HT1080 (cell line): ENCODE measurements around the gene SENP5. TPM values are rescaled to one million over a fixed set of nuclear protein-coding genes. Genes with fewer than 3 reads are reported as not detected.
"Not testable (repeated sequence)": the region's sequence is repeated elsewhere in the genome, so short reads cannot be mapped to it uniquely, and the experiment has no call there.

Experiments
- DNase-seq: peaks from one replicate; pipeline ENCODE4 v3.0.0-alpha.2; 2015; ENCODE audit warnings: low read depth
- total RNA-seq: library from RNA; depleted of rRNA; stranded (reverse); fragments of >200 nt; shearing (Covaris generic); gene quantifications from 2 replicates; pipeline ENCODE4 v1.2.3, GENCODE V29; 2014

SENP5 gene
- total RNA-seq, 1 experiment from 2014 or later, result 57.3 TPM

DNA sequence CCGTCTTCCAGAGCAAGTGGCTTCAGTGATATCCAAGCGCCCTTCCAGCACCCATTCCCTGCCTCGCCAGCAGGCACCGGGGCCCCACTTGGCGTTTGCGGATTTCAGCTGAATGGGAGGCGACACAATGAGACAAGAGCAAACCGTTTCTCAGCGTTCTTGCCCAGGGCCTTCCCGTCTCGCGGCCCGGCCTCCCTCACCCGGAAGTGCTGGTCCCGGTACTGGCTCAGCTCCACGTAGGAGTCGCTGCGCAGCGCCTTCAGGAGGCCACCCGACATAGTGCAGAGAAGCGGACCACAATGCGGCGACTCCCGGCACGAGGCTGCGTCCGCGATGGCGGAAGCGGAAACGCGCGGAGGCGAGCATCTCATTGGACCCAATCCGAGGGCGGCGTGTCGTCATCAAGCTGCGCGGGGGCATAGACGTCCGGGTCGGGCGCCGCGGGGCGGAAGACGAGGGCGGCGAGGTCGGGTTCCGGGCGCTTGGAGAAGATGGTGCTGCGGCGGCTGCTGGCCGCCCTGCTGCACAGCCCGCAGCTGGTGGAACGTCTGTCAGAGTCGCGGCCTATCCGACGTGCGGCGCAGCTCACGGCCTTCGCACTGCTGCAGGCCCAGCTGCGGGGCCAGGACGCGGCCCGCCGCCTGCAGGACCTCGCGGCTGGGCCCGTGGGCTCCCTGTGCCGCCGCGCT is 74.7 kb downstream of the SENP5 start, which contains the start of gene NCBP2:
Gene NCBP2 (minus strand): TSS at position 303 of the 689 bp plus-strand sequence. CDS start 25 bp downstream, at position 278.
- peak; percentile 99 for DNase-seq

DNA sequence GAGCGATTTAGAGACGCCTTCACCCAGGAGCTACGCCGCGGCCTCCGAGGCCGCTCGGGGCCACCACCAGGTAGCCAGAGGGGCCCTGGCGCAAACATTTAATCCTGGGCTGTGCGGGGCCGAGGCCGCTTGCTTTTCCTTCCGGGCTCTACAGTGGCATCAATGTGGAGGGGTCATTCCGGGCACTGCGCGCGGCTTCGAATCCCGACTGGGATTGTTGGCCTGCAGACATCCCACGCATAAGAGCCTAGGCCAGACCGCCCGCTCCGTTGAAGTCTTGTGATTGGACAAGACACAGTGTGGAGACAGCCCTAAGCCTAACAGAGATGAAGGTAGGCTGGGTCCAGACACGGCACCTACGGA is 75.2 kb downstream of the SENP5 start:
- no peak for DNase-seq

DNA sequence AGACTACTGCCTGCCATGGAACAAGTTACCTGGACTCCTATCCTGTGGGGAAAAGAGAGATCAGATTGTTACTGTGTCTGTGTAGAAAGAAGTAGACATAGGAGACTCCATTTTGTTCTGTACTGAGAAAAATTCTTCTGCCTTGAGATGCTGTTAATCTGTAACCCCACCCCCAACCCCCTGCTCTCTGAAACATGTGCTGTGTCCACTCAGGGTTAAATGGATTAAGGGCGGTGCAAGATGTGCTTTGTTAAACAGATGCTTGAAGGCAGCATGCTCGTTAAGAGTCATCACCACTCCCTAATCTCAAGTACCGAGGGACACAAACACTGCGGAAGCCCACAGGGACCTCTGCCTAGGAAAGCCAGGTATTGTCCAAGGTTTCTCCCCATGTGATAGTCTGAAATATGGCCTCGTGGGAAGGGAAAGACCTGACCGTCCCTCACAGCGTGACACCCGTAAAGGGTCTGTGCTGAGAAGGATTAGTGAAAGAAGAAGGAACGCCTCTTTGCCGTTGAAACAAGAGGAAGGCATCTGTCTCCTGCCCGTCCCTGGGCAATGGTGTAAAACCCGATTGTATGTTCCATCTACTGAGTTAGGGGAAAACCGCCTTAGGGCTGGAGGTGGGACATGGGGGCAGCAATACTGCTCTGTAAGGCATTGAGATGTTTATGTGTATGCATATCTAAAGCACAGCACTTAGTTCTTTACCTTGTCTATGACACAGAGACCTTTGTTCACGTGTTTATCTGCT is 76.5 kb downstream of the SENP5 start:
- DNase-seq, result not testable (repeated sequence)

DNA sequence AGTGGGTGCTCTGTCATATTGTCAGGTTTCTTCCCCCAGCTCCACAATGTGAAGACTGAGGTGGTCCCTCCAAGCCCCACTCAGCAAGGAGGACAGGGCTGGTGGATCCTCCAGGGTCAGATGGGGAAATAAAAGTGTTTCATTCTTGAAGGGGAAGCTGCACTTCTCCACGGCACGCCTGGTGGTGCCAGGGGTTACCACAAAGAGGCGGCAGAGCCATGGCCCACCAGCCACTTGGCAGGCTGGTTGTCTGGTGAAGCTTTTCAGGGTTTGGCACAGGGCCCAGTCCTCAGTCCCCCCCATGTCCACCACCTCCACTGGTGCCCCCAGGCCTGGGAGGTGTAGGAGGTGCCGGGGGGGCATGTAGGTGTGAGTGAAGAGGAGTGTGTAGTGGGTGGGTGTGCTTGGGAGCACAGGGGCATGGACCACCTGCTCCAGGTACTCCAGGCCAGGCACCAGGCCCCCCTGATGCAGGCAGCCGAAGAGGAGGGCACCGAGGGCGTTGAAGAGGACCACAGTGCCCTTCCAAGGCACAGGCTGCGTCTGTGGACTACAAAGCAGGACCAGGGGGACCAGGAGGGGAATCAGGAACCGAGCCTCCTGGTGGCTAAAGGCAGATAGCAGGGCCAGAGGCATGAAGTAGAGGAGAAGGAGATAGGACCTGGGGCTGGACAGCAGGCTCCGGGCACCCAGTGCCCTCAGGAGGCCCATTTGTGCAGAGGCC is 79.6 kb downstream of the SENP5 start:
- no peak for DNase-seq

DNA sequence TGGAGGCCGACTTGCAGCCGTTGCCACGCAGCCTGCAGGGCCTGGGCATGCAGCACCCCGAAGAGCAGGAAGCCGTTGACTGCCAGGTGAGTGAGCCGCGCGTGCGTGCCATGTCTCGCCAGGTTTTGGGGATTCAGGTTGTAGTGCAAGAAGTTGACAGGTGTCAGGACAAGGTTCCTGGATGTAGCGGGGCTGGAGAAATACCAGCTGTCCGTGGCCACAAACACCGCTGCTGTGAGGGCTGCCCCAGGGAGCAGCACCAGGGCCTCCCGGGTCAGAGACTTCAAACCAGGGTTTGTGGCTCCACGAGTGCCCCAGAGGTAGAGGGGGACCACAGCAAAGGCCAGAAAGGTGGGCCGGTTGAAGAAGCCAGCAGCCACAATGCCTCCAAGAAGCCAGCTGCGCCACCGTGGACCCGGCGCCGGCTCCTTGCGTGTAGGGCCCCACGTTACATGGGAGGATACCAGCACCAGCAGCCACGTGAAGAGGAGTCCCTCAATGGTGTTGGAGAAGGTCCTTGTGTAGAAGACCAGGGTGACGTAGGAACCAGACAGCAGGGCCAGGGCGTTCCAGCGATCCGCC is 80.2 kb downstream of the SENP5 start:
- DNase-seq, result no peak

DNA sequence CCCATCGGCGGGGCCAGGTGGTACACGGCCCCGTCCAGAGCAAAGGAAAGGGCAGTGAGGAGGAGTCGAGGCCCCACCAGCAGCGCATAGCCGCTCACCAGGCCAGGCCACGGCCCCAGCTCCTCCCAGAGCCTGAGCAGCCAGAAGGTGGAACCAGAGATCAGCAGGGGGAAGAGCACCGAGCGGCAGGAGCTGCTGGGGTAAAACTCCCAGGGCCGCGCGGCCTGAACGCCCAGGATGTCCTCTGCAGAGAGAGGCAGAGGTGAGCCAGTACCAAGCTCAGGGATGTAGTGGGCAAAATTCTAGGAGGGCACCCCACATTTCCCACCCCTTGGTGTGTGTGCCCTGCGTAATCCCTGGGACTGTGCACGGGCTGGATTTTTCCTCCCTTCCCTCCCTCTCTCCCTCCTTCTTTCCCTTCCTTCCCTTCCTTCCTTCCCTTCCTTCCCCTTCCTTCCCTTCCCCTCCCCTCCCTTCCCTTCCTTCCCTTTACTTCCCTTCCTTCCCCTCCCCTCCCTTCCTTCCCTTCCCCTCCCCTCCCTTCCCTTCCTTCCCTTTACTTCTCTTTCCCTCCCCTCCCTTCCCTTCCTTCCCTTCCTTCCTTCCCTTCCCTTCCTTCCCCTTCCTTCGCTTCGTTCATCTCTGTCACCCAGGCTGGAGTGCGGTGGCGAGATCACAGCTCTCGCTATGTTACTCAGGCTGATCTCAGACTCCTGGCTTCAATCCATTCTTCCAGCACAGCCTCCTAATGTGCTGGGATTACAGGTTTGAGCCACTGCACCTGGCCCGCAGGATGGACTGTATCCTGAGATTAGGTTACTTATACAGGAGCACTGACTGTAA is 80.9 kb downstream of the SENP5 start:
- DNase-seq, result peak; percentile 31

DNA sequence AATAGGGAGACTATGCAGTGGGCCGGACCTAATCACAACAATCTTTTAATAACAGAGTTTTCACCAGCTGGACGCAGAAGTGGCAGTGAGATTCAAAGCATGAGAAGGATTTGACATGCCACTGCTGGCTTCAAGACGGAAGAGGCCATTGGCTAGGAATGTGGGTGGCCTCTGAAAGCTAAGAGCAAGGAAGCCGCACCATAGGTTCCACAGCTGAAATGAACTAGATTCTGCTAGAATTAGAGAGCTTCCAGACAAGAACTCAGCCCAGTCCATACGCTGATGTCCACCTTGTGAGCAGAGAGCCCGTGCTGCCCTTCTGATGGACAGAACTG is 81.5 kb downstream of the SENP5 start:
- no peak for DNase-seq

DNA sequence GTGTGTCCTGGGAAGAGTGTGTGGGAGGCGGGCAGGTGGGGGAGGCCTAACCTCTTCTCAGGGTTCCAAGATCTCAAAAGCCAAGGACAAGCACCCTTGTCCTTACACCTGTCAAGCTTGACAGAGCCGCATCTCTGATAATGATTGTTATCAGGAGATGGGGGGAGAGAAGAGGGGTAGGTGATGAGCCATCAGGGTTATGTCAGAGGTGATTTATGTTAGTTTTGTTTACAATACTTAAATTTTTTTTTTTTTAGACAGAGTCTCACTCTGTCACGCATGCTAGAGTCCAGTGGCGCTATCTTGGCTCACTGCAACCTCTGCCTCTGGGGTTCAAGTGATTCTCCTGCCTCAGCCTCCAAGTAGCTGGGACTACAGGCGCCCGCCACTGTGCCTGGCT is 82.0 kb downstream of the SENP5 start:
- no peak for DNase-seq

DNA sequence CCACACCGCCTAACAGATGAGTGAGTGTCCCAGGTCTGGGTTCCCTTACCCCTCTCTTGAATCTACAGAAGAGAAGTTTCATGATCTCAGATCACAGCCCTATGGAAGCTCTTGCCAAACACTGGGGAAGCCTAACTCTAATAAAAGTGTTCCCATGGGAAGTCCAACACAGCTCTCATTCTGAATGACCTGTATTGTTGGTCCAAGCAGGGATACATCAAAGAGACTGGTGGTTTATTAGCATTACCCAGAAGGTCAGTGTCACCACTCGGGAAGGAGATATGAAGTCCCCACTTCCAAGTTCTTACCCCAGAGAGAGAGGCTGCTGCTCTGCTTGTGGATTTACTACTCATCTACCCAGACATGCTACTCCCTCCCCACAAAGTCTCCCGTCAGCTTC is 83.7 kb downstream of the SENP5 start:
- DNase-seq, result no peak

DNA sequence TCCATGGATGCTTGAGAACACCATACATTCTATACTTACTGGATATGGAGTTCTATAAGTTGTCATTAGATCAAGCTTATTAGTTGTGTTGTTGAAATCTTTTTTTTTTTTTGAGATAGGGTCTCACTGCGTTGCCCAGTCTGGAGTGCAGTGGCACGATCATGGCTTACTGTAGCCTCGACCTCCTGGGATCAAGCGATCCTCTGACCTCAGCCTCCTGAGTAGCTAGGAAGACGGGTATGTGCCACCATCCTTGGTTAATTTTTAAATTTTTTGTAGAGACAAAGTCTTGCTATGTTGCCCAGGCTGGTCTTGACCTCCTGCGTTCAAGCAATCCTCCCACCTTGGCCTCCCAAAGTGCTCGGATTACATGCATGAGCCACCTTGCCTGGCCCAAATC is 87.1 kb downstream of the SENP5 start:
- no peak for DNase-seq

DNA sequence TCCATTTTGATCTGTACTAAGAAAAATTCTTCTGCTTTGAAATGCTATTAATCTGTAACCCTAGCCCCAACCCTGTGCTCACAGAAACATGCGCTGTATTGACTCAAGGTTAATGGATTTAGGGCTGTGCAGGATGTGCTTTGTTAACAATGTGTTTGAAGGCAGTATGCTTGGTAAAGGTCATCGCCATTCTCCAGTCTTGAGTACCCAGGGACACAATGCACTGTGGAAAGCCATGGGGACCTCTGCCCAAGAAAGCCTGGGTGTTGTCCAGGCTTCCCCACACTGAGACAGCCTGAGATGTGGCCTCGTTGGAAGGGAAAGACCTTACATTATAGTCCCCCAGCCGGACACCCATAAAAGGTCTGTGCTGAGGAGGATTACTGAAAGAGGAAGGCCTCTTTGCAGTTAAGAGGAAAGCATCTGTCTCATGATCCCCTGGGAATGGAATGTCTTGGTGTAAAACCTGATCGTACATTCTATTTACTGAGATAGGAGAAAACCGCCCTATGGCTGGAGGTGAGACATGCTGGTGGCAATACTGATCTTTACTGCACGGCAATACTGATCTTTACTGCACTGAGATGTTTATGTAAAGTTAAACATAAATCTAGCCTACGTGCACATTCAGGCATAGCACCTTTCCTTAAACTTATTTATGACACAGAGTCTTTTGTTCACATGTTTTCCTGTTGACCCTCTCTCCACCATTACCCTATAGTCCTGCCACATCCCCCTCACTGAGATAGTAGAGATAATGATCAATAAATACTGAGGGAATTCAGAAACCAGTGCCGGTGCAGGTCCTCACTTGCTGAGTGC is 94.6 kb downstream of the SENP5 start:
- no peak for DNase-seq

DNA sequence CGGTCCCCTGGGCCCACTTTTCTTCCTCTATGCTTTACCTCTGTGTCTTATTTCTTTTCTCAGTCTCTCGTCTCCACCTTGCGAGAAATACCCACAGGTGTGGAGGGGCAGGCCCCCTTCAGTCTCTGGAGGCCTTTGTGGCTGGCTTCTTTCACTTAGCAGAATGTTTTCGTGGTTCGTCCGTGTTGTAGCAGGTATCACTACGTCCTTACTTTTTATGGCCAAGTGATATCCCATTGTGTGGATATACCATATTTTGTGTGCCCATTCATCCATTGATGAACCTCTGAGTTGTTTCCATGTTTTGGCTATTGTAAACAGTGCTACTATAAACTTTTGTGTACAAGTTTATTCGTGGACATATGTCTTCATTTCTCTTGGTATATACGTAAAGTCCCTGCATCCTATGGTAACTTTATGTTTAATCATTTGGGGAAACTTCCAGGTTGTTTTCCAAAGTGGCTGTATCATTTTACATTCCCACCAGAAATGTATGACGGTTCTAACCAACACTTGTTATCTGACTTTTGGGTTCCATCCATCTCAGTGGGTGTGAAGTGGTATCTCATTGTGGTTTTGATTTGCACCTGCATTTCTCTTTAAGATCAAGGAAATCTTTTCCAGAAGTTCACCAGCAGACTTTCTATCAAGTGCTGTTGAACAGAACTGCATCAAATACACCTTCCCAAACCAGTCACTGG is 95.4 kb downstream of the SENP5 start:
- DNase-seq, result no peak

DNA sequence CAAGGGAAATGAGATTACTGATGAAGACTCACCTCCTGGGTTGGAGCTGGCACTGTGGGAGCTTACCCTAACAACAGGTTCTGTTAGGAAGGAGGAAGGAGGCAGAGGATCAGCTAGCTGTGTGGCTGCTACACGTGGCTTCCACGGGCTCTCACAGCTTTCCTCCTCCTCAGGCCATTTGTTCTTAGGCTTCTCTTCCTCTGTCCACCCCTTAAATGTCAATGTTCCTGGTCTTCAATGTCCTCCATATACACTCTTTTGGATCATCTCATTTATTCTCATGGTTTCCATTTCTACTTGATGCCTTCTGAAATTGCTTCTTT is 95.9 kb downstream of the SENP5 start:
- DNase-seq, result no peak

DNA sequence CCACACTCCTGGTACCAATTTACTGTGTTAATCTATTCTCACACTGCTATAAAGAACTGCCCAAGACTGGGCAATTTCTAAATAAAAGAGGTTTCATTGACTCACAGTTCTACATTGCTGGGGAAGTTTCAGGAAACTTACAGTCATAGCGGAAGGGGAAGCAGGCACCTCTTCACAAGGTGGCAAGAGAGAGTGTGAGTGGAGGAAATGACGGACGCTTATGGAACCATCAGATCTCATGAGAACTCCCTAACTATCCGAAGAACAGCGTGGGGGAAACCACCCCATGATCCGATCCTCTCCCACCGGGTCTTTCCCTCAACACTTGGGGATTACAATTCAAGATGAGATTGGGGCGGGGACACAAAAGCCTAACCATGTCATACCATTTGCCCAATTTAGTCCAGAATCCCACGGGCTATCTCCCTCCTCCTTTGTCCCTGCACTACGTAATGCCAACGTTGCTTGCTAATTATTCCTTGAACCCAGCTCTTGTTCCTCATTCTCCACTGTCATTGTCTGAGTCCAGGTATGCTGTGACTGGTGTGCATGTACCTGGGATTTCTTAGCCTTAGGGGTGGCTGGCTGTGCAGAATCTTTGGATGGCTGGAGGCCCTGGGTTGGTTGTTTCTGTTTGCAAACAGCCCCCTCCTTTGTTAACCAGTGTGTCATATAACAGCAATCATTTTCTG is 97.5 kb downstream of the SENP5 start:
- no peak for DNase-seq

DNA sequence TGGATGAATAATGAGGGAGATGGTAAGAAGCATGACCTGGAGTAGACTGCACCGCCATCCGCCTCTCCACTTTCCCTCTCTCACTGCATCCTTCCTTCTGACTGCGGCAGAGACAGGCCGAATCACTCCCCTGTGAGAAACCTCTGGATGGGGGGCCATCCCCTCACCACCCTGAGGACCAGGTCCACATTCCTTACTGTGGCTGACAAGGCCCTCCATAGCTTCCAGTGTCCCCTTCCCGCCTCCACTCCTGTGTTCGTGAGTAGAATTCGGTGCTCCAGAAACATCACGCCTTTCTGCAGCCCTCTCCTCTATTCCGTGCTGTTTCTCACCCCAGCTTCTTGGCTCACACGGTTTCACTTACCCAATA is 98.1 kb downstream of the SENP5 start:
- DNase-seq, result no peak

DNA sequence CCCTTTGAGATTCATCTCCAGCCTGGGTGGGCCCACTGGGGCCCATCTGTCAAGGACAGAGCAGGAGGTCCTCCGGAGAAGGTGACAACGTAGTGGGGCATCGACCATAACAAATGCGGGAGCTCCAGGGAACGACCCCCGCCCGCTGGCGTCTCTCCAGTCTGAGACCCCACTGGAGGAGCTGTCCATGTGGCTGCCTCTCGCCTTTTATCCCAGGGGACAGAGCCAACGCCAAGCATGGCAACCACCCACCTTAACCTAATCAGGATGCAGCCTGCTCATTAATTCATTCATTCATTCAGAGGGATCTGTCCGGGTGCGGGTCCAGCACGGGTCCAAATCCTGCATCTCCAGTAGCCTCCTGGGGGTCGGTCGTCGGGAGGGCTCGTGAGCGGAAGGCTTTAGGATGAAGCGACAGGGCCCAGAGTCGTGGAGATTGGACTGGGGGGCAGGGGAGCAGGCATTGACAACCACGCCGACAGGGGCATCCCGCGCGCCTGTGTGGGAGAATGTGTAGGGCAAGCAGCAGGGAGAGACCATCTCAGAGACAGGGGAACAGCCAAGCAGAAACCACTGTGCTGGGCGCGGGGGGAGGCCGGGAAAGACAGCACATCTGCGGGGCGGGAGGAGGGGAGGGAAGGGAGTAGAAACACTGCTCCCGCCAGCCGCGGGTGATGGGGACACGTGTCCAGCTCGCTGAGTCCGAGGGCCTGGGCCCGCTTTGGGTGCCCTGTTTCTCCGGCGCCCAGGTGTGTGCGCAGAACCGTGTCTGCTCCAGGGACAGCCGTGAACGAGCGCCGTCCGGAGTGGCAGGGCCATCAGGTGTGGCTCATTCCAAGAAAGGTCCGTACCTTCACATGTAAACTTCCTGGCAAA is 99.0 kb downstream of the SENP5 start:
- no peak for DNase-seq

DNA sequence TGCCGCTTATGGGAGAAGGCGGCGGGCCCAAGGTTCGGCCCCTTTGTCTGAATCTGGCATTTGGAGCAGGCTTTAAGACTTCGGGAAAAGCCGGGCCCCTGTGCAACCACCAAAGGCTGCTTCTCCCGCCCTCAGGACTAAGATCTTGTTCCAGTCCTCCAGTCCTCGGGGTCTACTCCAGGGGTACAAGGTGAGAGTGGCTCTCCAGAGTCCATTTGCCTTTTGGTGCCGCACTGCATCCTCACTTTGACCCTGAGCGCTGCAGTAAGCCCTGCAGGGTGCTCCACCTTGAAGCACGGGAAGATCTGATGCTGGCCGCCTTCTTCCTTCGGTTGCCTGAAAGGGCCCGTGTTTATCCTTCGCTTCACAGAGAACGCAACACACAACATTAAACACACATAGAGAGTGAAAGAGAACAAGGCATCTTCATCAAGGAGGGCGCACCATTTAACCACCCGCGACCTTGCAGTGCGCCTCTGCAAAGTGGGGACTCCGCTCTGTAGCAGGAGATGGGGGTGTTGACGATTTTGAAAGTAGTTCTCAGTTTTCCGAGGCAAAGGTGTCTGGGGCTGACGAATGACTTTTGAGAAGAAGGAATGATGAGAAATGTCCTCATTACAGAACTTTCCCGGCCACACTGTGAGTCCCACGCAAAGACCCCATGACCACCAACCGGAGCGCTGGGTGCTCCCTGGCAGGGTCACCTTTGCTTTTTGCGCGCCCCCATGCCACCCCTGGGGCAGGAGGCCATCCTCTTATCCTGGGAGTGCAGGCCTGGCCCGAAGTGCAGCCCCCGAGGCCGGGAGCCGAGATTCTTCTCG is 99.9 kb downstream of the SENP5 start:
- no peak for DNase-seq
